Right lobe of liver (tissue), 6 donors: ENCODE measurements around the gene SCAMP4. TPM values are rescaled to one million over a fixed set of nuclear protein-coding genes. Genes with fewer than 3 reads are reported as not detected.

Experiments
- ATAC-seq, 4 donors: fragments of 200-7000 bp; cut with Tn5 transposase; one replicate each; pipeline ENCODE4 v1.9.1; 2020; ENCODE audit warnings: mild to moderate bottlenecking in 4 of 4, moderate library complexity in 4 of 4
- DNase-seq, 3 donors: peaks; one replicate each; pipeline ENCODE4 v3.0.0-alpha.2; 2020
- H3K27ac ChIP-seq, 3 donors: fragments of 200-600 bp; one replicate each; pipeline ENCODE4 v1.8.0; 2022
- H3K27me3 ChIP-seq, 2 donors: fragments of 200-600 bp; one replicate each; pipeline ENCODE4 v1.8.0; 2022
- H3K36me3 ChIP-seq, 4 donors: fragments of 200-600 bp; sonication (generic) in 1 of 4; one replicate each; pipeline versions ENCODE4 v1.5.1 to v1.8.0; 2017 to 2022; ENCODE audit warnings: control low read depth in 1 of 4
- H3K4me1 ChIP-seq, 4 donors: fragments of 200-600 bp; sonication (generic) in 1 of 4; one replicate each; pipeline versions ENCODE4 v1.5.1 to v1.8.0; 2017 to 2022; ENCODE audit warnings: control low read depth in 1 of 4
- H3K4me3 ChIP-seq, 3 donors: fragments of 200-600 bp; one replicate each; pipeline ENCODE4 v1.8.0; 2022
- H3K9me3 ChIP-seq, 4 donors: fragments of 200-600 bp; sonication (generic) in 1 of 4; one replicate each; pipeline versions ENCODE4 v1.5.1 to v1.8.0; 2017 to 2022; ENCODE audit warnings: control low read depth in 1 of 4
- POLR2A ChIP-seq: fragments of 450-650 bp; IDR thresholded peaks from one replicate; pipeline ENCODE4 v1.6.1; 2017; ENCODE audit warnings: antibody characterized with exemption, mild to moderate bottlenecking
- WGBS: methylation state at CpG from one replicate; pipeline ENCODE4 v1.1.6; 2018; ENCODE audit warnings: low coverage, low lambda C conversion rate; ENCODE audit not compliant: insufficient coverage; ENCODE audit errors: missing lambda C conversion rate; 5-methylcytosine and 5-hydroxymethylcytosine counted together
- intact Hi-C, 2 donors: fragments of 100-400 bp; cut with DNase I; formaldehyde crosslinking; loops; one replicate each; pipeline versions ENCODE4 v1.11.2 to v1.14.1; 2022
- total RNA-seq, 6 experiments: library from RNA; depleted of rRNA in 2 of 6; stranded (reverse); fragments of >200 nt in 2 of 6; fragmentation: NEBNext Ultra II Directional in 3 of 6; extraction: Animal tissue kit (Norgen Biotek cat#: 25700) in 3 of 6; gene quantifications; one replicate each; pipeline versions ENCODE4 v1.1.0 to v1.2.4, GENCODE V29; 2016 to 2023
- TF ChIP-seq, protein P1 (sequence below), 4 donors: fragments of 200-600 bp in 3 of 4; fragments of 450-650 bp in 1 of 4; IDR thresholded peaks; one replicate each; pipeline versions ENCODE4 v1.5.1 to v1.8.0; 2016 to 2022; ENCODE audit warnings: antibody characterized with exemption in 4 of 4, mild to moderate bottlenecking in 2 of 4
- donor health status: DM: no; HTN: yes; CAD: no.
- donor health status: DM: no; HTN: no; CAD: no.
- donor health status: DM: no; HTN: no; CAD: no.
- donor health status: DM: no; HTN: yes; CAD: no.
- donor health status: DM: no; HTN: yes; CAD: no.

SCAMP4 gene
- total RNA-seq, 6 experiments from 2014 or later = 22.1 to 60.6 (median 24.4) TPM

DNA sequence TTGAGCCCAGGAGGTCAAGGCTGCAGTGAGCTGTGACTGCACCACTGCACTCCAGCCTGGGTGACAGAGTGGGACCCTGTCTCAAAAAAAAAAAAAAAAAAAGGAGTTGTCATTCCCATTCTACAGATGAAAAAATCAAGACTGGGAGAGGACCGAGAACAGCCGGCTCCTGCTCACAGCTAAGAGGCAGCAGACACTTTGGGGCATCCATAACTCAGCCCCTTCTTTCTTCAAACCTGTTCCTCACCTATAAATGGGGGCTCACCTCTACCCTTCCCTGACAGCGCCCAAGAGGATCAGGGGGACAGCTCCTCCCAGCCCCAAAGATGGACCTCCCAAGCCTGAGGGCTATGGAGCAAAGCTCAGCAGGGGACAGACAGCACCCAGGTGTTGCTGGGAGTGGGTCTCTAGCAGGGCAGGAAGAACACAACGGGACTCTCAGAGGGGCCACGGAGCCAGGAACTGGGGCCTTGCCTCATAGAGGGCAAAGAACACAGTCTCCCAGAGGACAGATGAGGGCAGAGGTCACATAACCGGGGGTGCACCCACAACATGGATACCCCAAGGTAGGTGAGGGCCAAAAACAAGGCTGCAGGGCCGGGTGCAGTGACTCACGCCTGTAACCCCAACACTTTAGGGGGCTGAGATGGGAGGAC, 38.4 kb upstream of the SCAMP4 start:
- no peak for TF ChIP-seq POLR2A
- TF ChIP-seq, protein P1, sequence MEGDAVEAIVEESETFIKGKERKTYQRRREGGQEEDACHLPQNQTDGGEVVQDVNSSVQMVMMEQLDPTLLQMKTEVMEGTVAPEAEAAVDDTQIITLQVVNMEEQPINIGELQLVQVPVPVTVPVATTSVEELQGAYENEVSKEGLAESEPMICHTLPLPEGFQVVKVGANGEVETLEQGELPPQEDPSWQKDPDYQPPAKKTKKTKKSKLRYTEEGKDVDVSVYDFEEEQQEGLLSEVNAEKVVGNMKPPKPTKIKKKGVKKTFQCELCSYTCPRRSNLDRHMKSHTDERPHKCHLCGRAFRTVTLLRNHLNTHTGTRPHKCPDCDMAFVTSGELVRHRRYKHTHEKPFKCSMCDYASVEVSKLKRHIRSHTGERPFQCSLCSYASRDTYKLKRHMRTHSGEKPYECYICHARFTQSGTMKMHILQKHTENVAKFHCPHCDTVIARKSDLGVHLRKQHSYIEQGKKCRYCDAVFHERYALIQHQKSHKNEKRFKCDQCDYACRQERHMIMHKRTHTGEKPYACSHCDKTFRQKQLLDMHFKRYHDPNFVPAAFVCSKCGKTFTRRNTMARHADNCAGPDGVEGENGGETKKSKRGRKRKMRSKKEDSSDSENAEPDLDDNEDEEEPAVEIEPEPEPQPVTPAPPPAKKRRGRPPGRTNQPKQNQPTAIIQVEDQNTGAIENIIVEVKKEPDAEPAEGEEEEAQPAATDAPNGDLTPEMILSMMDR (IDR thresholded peaks at IDR 0.05) = no peak

GRCh38 chr19:1867349-1867724, 37.9 kb upstream of the SCAMP4 start:
- Histone ChIP-seq H3K9me3 (no peaks in the 10 kb centered on the region), H3K4me1 (peaks cover 0 to 45% (median 14%) of the 10 kb centered on the region in 4 donors), H3K4me3 (no peak overlapping the region), H3K27me3 (no peaks in the 10 kb centered on the region), H3K36me3 (no peaks in the 10 kb centered on the region), H3K27ac (peak overlapping the region in 2 of 3 donors; percentile 1 to 29)
- intact Hi-C loops = no loop called here
- TF ChIP-seq POLR2A = no peak
- TF ChIP-seq, protein P1 (IDR thresholded peaks at IDR 0.05) = no peak
- DNase-seq = no peak
- 81% methylated on average over 9 of the region's 9 CpGs for WGBS
- no peak for ATAC-seq

More for the DNA sequence above, 38.4 kb upstream of the SCAMP4 start:
- no peaks in the 10 kb centered on the region for H3K27me3 ChIP-seq
- H3K27ac ChIP-seq = peak overlapping the region in 2 of 3 donors; percentile 1 to 29
- no peaks in the 10 kb centered on the region for H3K36me3 ChIP-seq
- DNase-seq = peak; percentile 24 to 62 (median 59)
- no peak overlapping the region for H3K4me3 ChIP-seq
- 100% methylated on average over 3 of the region's 8 CpGs for WGBS
- peaks cover 0 to 45% (median 13%) of the 10 kb centered on the region in 4 donors for H3K4me1 ChIP-seq
- intact Hi-C loops = no loop called here
- no peaks in the 10 kb centered on the region for H3K9me3 ChIP-seq
- no peak for ATAC-seq

DNA sequence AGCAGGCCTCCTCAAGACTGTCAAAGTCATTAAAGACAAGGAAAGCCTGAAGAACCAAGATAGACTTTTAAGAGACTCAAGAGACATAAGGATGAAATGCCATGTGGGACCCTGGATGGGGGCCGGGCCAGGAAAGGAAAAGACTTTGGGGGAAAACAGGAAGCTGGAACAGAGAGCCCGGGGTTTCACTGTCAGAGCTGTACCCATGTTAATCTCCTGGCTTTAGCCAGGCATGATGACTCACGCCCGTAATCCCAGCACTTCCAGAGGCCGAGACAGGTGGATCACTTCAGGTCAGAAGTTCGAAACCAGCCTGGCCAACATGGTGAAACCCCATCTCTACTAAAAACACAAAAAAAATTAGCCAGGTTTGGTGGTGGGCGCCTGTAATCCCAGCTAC, 36.2 kb upstream of the SCAMP4 start:
- intact Hi-C loops = no loop called here
- 69% methylated on average over 4 of the region's 7 CpGs for WGBS
- Histone ChIP-seq H3K36me3 (no peaks in the 10 kb centered on the region), H3K27me3 (no peaks in the 10 kb centered on the region), H3K27ac (no peak overlapping the region), H3K4me3 (no peak overlapping the region), H3K4me1 (peaks cover 0 to 60% (median 24%) of the 10 kb centered on the region in 4 donors), H3K9me3 (no peaks in the 10 kb centered on the region)
- no peak for DNase-seq
- no peak for TF ChIP-seq POLR2A
- TF ChIP-seq, protein P1 (IDR thresholded peaks at IDR 0.05) = no peak
- ATAC-seq = no peak

DNA sequence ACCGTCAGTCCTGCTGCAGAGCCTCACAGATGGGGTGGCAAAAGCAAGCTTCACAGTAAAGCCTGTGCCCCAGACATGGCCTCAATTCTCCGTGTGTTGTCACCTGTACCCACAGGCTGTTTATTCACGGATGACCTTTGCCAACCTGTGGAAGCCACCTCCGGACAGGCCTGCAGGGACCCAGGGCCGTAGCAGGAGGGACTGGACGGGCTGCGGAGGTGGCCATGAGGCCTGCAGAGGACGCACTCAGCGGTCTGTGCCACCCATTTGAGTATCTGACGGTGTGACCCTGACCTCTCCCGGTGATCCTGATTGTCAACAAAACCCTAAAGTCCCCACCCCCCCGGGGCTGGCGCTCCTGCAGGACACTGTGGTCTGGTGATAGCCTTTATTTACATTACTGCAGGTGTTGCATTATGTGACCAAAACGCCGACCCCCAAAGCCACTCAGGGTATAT, 34.0 kb upstream of the SCAMP4 start:
- TF ChIP-seq POLR2A = no peak
- TF ChIP-seq, protein P1 (IDR thresholded peaks at IDR 0.05) = peak in 3 of 4 donors; percentile 15 to 37 (median 32)
- no peaks in the 10 kb centered on the region for H3K27me3 ChIP-seq
- H3K4me1 ChIP-seq = peaks cover 0 to 65% (median 25%) of the 10 kb centered on the region in 4 donors
- peak overlapping the region in 2 of 3 donors; percentile 21 to 31 for H3K4me3 ChIP-seq
- WGBS = 23% methylated on average over 3 of the region's 15 CpGs
- ATAC-seq = peak; percentile 64 to 81 (median 76)
- H3K9me3 ChIP-seq = no peaks in the 10 kb centered on the region
- peak overlapping the region; percentile 48 to 92 (median 90) for H3K27ac ChIP-seq
- intact Hi-C loops = no loop called here
- peak; percentile 86 to 98 (median 93) for DNase-seq
- no peaks in the 10 kb centered on the region for H3K36me3 ChIP-seq
